ENCODE measurements around the gene TIGD7. TPM values are rescaled to one million over a fixed set of nuclear protein-coding genes. Genes with fewer than 3 reads are reported as not detected.

TIGD7 gene
- total RNA-seq, 1 experiment from 2014 or later = 3.6 TPM

DNA sequence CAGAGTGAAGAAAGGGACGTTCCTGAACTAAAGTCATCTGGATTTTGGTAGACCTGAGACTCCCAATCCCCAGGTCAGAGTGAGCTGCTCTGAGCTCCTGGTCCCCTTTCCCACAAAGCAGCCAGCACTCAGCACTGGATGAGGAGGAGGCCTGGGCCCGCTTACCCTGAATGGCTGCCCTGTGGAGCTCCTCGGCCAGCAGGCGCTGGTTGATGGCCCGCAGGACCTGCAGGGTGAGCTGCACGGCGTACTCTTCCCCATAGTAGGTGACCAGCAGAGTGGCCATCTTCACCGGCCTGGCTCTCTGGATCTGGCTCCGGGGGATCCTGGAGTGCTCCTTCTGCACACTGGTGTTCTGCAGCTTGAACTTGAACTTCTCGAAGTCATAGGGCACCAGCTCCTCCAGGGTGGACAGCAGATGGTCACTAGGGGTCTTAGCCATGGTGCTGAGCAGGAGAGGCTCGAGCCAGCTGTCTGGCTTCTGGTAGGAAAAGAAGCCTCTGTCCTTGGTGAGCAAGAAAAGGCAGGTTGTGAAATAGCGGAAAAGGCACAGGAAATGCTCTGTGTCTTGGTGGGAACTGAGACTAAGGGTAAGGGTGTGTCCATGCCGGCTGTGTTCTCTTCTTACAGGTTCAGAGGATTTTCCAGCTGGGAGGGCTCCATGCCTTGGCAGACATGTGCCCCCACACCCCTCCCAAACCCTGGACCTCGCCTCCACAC is 48.9 kb downstream of the TIGD7 start, which contains the start of gene MEFV:
MEFV (minus strand) TSS at position 488 of the 720 bp plus-strand sequence; CDS start at position 442, 46 bp downstream.
- in situ Hi-C loops (cut with HindIII; ENCODE audit: low pct_unique_long_range_greater_than_20kb, low sequenced_read_pairs) = no loop called here
- no peak for DNase-seq (ENCODE audit: low read depth, low spot score)

DNA sequence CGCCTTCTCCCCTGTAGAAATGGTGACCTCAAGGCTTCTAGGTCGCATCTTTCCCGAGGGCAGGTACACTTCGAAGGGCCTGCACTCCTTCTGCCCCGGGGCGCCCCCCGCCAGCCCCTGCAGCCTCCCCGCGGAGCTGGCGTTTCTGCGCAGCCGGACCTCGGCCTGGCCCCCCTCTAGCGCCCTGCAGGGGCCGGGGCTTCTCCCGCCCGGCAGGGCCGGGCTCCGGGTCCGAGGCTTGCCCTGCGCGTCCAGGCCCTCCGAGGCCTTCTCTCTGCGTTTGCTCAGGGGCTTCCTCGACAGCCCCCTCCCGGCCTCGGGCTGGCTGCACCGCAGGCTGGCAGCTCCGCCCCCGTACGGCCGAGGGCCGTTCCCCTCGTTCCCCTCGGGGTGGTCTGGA is 50.9 kb downstream of the TIGD7 start:
- DNase-seq (ENCODE audit: low read depth, low spot score) = no peak
- in situ Hi-C loops (cut with HindIII; ENCODE audit: low pct_unique_long_range_greater_than_20kb, low sequenced_read_pairs) = no loop called here

DNA sequence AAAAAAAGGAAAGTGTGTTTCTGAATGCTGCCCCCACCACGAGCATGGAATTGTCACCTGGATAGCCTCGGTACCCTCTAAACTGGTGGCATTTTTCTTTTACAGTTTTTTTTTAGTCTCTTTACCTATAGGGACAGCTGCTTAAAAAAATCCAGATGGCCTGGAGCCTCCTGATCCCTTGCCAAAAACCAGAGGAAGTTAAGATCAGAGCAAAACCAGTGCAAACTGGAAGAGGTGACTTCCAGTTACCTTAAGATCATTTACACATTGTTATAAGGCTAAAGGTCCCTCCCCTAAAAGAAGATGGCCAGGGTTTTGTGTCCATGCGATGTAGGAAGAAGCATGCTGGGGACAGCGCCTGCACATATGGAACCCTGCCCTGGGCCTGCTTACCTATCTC is 52.3 kb downstream of the TIGD7 start:
- in situ Hi-C loops (cut with HindIII; ENCODE audit: low pct_unique_long_range_greater_than_20kb, low sequenced_read_pairs) = no loop called here
- DNase-seq (ENCODE audit: low read depth, low spot score) = no peak

DNA sequence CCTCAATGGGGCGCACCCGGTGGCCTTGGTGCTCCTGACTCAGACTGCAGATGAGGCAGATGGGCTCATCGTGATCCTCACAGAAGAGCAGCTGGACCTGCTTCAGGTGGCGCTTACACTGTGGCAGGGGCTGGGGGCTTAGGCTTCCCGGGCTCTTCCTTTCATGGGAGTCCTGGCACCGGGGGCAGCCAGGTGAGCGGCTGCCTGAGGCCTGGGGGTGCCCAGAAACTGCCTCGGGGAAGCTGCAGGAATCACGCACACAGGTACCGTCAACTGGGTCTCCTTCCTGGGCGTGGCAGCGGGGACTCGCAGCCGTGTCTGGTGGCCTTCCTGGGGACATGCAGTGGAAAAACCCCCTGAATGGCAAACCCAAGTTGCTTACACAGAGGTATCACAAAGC is 55.8 kb downstream of the TIGD7 start:
- in situ Hi-C loops (cut with HindIII; ENCODE audit: low pct_unique_long_range_greater_than_20kb, low sequenced_read_pairs) = no loop called here
- no peak for DNase-seq (ENCODE audit: low read depth, low spot score)

DNA sequence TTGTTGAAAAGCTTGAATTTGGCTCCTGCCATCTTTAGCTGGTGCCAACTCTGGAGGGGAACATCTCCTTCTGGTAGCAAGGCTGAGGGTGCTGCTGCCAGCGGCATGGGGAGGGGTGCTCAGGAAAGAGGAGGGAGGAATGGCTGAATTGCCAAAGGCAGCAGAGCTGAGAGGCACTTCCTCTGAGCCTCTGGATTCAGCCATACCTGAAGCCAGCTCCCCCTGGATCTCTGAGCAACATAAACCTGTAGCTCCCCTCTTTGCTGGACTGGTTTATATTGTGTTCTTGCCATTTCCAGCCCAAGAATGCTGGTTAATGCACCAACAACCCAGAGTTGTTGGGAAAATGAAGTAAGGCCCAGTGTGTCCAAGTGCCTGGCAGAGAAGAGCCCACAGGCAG is 56.2 kb downstream of the TIGD7 start:
- in situ Hi-C loops (cut with HindIII; ENCODE audit: low pct_unique_long_range_greater_than_20kb, low sequenced_read_pairs) = no loop called here
- no peak for DNase-seq (ENCODE audit: low read depth, low spot score)

Other genes with a start within 250 kb of the TIGD7 start
- not detected in 2 replicates for gene IL32, start 239.8 kb downstream of the TIGD7 start, total RNA-seq (2014; rRNA removed; shearing (Covaris generic))
- 0.13 TPM in 1 of 2 replicates, not detected in the other for gene ZSCAN10, start 206.1 kb downstream of the TIGD7 start, total RNA-seq (2014; rRNA removed; shearing (Covaris generic))
- 13.6 and 14.3 TPM in 2 replicates for gene ZNF205, start 192.8 kb downstream of the TIGD7 start, total RNA-seq (2014; rRNA removed; shearing (Covaris generic))
- gene ZNF213, start 170.4 kb downstream of the TIGD7 start, total RNA-seq (2014; rRNA removed; shearing (Covaris generic)) = 0.85 and 1.8 TPM in 2 replicates
- gene OR1F1, start 117.2 kb downstream of the TIGD7 start, total RNA-seq (2014; rRNA removed; shearing (Covaris generic)) = 0.21 TPM in 1 of 2 replicates, not detected in the other
- 9.4 and 11.5 TPM in 2 replicates for gene ZNF200, start 70.3 kb downstream of the TIGD7 start, total RNA-seq (2014; rRNA removed; shearing (Covaris generic))
- gene MEFV, start 48.8 kb downstream of the TIGD7 start, total RNA-seq (2014; rRNA removed; shearing (Covaris generic)) = not detected in 2 replicates
- gene ZNF263, start 21.9 kb downstream of the TIGD7 start, total RNA-seq (2014; rRNA removed; shearing (Covaris generic)) = 42.9 and 48.0 TPM in 2 replicates
- 17.2 and 17.6 TPM in 2 replicates for gene ZNF75A, start 67 bp upstream of the TIGD7 start, total RNA-seq (2014; rRNA removed; shearing (Covaris generic))
- not detected in 2 replicates for gene OR2C1, start 50.5 kb upstream of the TIGD7 start, total RNA-seq (2014; rRNA removed; shearing (Covaris generic))
- gene ZSCAN32, start 95.6 kb upstream of the TIGD7 start, total RNA-seq (2014; rRNA removed; shearing (Covaris generic)) = 9.0 and 13.3 TPM in 2 replicates
- 11.6 and 13.4 TPM in 2 replicates for gene ZNF174, start 95.8 kb upstream of the TIGD7 start, total RNA-seq (2014; rRNA removed; shearing (Covaris generic))
- gene ZNF597, start 138.1 kb upstream of the TIGD7 start, total RNA-seq (2014; rRNA removed; shearing (Covaris generic)) = 2.8 and 3.1 TPM in 2 replicates
- gene NAA60, start 138.2 kb upstream of the TIGD7 start, total RNA-seq (2014; rRNA removed; shearing (Covaris generic)) = 4.7 and 5.2 TPM in 2 replicates
- gene C16orf90, start 190.1 kb upstream of the TIGD7 start, total RNA-seq (2014; rRNA removed; shearing (Covaris generic)) = not detected in 2 replicates
- 19.0 and 23.6 TPM in 2 replicates for gene CLUAP1, start 195.6 kb upstream of the TIGD7 start, total RNA-seq (2014; rRNA removed; shearing (Covaris generic))

Data from SK-MEL-5 (cell line).